Gastroesophageal sphincter (tissue), 4 donors: ENCODE data around the gene FBXL20. TPM values are rescaled to one million over a fixed set of nuclear protein-coding genes. Genes with fewer than 3 reads are reported as not detected.
"Not testable (repeated sequence)": the region's sequence is repeated elsewhere in the genome, so short reads cannot be mapped to it uniquely, and the experiment has no call there.

Experiments
- ATAC-seq: fragments of 150-250 bp; one replicate; pipeline ENCODE4 v1.9.1; 2016; ENCODE audit warnings: mild to moderate bottlenecking, moderate library complexity
- H3K27ac ChIP-seq, 4 donors: fragments of 200-600 bp; sonication (generic) in 3 of 4; 1 replicate in 3 of 4; 2 replicates in 1 of 4; pipeline ENCODE4 v1.5.1; 2016 to 2019
- H3K27me3 ChIP-seq: fragments of 200-600 bp; sonication (generic); one replicate; pipeline ENCODE4 v1.5.1; 2019
- H3K36me3 ChIP-seq, 2 donors: fragments of 200-600 bp; sonication (generic); one replicate each; pipeline ENCODE4 v1.5.1; 2019; ENCODE audit warnings: control low read depth in 1 of 2
- H3K4me1 ChIP-seq, 3 donors: fragments of 200-600 bp; sonication (generic); 1 replicate in 2 of 3; 2 replicates in 1 of 3; pipeline ENCODE4 v1.5.1; 2016 to 2019; ENCODE audit warnings: control low read depth in 2 of 3
- H3K4me3 ChIP-seq, 2 donors: fragments of 200-600 bp; sonication (generic); one replicate each; pipeline ENCODE4 v1.5.1; 2019; ENCODE audit warnings: mild to moderate bottlenecking in 1 of 2, moderate library complexity in 1 of 2
- H3K9me3 ChIP-seq, 3 donors: fragments of 200-600 bp; sonication (generic); one replicate each; pipeline ENCODE4 v1.5.1; 2017 to 2019; ENCODE audit warnings: control low read depth in 2 of 3
- EP300 ChIP-seq: sonication (generic); formaldehyde crosslinking; IDR thresholded peaks from one replicate; pipeline ENCODE4 v1.6.1; 2017; ENCODE audit warnings: antibody characterized with exemption, mild to moderate bottlenecking
- POLR2A ChIP-seq, 2 donors: fragments of 450-650 bp; IDR thresholded peaks; one replicate each; pipeline ENCODE4 v1.6.1; 2017; ENCODE audit warnings: antibody characterized with exemption in 2 of 2, mild to moderate bottlenecking in 2 of 2, moderate library complexity in 1 of 2
- POLR2AphosphoS5 ChIP-seq: sonication (generic); formaldehyde crosslinking; IDR thresholded peaks from one replicate; pipeline ENCODE4 v1.6.1; 2017; ENCODE audit warnings: antibody characterized with exemption
- WGBS, 2 donors: methylation state at CpG; one replicate each; pipeline ENCODE4 v1.1.5; 2018; ENCODE audit warnings: low coverage in 1 of 2; 5-methylcytosine and 5-hydroxymethylcytosine counted together
- total RNA-seq, 4 donors: library from RNA; depleted of rRNA; stranded (reverse); fragments of >200 nt; gene quantifications; one replicate each; pipeline ENCODE4 v1.1.0, GENCODE V29; 2016
- TF ChIP-seq, protein P1 (sequence below), 4 experiments: fragments of 200-600 bp in 2 of 4; fragments of 450-650 bp in 2 of 4; sonication (generic) in 1 of 4; IDR thresholded peaks; one replicate each; pipeline ENCODE4 v1.5.1; 2017 to 2019; ENCODE audit warnings: antibody characterized with exemption in 4 of 4, mild to moderate bottlenecking in 2 of 4, moderate library complexity in 2 of 4

The FBXL20 gene
- total RNA-seq, 4 donors from 2014 or later = 16.8 to 25.9 (median 21.5) TPM

- WGBS, 2 donors = 79 to 100% methylated on average over 1 of the region's 1 CpG
- Histone ChIP-seq H3K4me3 (no peak overlapping the region), H3K27ac (no peak overlapping the region), H3K27me3 (no peaks in the 10 kb centered on the region), H3K9me3 (no peaks in the 10 kb centered on the region), H3K36me3 (peaks cover 0 to 61% of the 10 kb centered on the region in 2 donors), H3K4me1 (peaks cover 0 to 14% (median 0%) of the 10 kb centered on the region in 3 donors)
- TF ChIP-seq, protein P1, sequence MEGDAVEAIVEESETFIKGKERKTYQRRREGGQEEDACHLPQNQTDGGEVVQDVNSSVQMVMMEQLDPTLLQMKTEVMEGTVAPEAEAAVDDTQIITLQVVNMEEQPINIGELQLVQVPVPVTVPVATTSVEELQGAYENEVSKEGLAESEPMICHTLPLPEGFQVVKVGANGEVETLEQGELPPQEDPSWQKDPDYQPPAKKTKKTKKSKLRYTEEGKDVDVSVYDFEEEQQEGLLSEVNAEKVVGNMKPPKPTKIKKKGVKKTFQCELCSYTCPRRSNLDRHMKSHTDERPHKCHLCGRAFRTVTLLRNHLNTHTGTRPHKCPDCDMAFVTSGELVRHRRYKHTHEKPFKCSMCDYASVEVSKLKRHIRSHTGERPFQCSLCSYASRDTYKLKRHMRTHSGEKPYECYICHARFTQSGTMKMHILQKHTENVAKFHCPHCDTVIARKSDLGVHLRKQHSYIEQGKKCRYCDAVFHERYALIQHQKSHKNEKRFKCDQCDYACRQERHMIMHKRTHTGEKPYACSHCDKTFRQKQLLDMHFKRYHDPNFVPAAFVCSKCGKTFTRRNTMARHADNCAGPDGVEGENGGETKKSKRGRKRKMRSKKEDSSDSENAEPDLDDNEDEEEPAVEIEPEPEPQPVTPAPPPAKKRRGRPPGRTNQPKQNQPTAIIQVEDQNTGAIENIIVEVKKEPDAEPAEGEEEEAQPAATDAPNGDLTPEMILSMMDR (IDR thresholded peaks at IDR 0.05) = no peak
- TF ChIP-seq POLR2A (IDR thresholded peaks at IDR 0.05) = no peak
- ATAC-seq = no peak
Observed at GRCh38 chr17:39283896-39284295, 117.5 kb downstream of the FBXL20 start.

DNA sequence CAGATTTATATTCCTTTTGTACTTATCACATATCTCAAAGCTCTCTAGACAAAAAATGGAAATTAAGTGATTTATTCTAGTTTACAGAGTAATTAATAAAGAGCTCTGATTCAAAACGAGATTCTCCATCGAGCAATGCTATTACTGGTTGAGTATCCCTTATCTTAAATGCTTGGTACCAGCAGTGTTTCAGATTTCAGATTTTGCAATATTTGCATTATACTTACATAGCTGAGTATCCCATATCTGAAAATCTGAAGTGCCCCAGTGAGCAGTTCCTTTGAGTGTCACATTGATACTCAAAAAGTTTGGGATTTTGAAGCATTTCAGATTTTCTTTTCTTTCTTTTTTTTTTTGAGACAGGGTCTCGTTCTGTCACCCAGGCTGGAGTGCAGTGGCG is 118.3 kb downstream of the FBXL20 start:
- WGBS, 2 donors = 81 to 87% methylated on average over 3 to 4 of the region's 4 CpGs
- TF ChIP-seq, protein P1 (IDR thresholded peaks at IDR 0.05) = no peak
- TF ChIP-seq POLR2AphosphoS5 = no peak
- TF ChIP-seq EP300 = no peak
- no peak for TF ChIP-seq POLR2A (IDR thresholded peaks at IDR 0.05)
- no peak for ATAC-seq
- Histone ChIP-seq H3K27ac (no peak overlapping the region), H3K9me3 (no peaks in the 10 kb centered on the region), H3K4me3 (no peak overlapping the region), H3K4me1 (peaks cover 0 to 14% (median 0%) of the 10 kb centered on the region in 3 donors), H3K27me3 (no peaks in the 10 kb centered on the region), H3K36me3 (peaks cover 0 to 63% of the 10 kb centered on the region in 2 donors)

GRCh38 chr17:39281806-39282205 is 119.6 kb downstream of the FBXL20 start:
- Histone ChIP-seq H3K27ac (no peak overlapping the region), H3K4me1 (peaks cover 0 to 14% (median 0%) of the 10 kb centered on the region in 3 donors), H3K27me3 (no peaks in the 10 kb centered on the region), H3K4me3 (no peak overlapping the region), H3K36me3 (peaks cover 0 to 65% of the 10 kb centered on the region in 2 donors), H3K9me3 (no peaks in the 10 kb centered on the region)
- WGBS, 2 donors = 25 to 32% methylated on average over 1 of the region's 1 CpG
- TF ChIP-seq EP300 (no peak), POLR2AphosphoS5 (no peak), POLR2A (IDR thresholded peaks at IDR 0.05) (no peak)
- TF ChIP-seq, protein P1 (IDR thresholded peaks at IDR 0.05) = no peak
- ATAC-seq = no peak

- 88 to 93% methylated on average over 3 to 7 of the region's 8 CpGs for WGBS, 2 donors
- not testable (repeated sequence) for H3K4me3 ChIP-seq, H3K9me3 ChIP-seq, H3K27me3 ChIP-seq, H3K27ac ChIP-seq, ATAC-seq
- Histone ChIP-seq H3K4me1 (peaks cover 0 to 14% (median 0%) of the 10 kb centered on the region in 3 donors), H3K36me3 (peaks cover 0 to 82% of the 10 kb centered on the region in 2 donors)
Observed at GRCh38 chr17:39278246-39278645, 123.2 kb downstream of the FBXL20 start.

GRCh38 chr17:39277110-39277509 is 124.3 kb downstream of the FBXL20 start:
- WGBS, 2 donors = 65 to 81% methylated on average over 5 to 6 of the region's 6 CpGs
- H3K4me1 ChIP-seq = peaks cover 0 to 14% (median 0%) of the 10 kb centered on the region in 3 donors
- H3K9me3 ChIP-seq = no peaks in the 10 kb centered on the region
- H3K27me3 ChIP-seq = no peaks in the 10 kb centered on the region
- ATAC-seq = no peak
- no peak overlapping the region for H3K4me3 ChIP-seq
- TF ChIP-seq POLR2AphosphoS5 (no peak), EP300 (no peak), POLR2A (IDR thresholded peaks at IDR 0.05) (no peak)
- TF ChIP-seq, protein P1 (IDR thresholded peaks at IDR 0.05) = no peak
- peaks cover 0 to 87% of the 10 kb centered on the region in 2 donors for H3K36me3 ChIP-seq
- H3K27ac ChIP-seq = no peak overlapping the region
